PFSK-1 (cell line): ENCODE data around the gene SLC39A1.
A peak's percentile ranks its signal among the peaks of the same experiment; 100 is the strongest.

Experiments used
- FOXP2 ChIP-seq: optimal IDR thresholded peaks from 2 replicates; pipeline ENCODE3; 2011; ENCODE audit warnings: borderline replicate concordance, control low read depth, inconsistent platforms; ENCODE audit not compliant: insufficient read depth; ENCODE audit errors: extremely low read length, extremely low read depth
- POLR2AphosphoS5 ChIP-seq: IDR thresholded peaks from 2 replicates; pipeline ENCODE4 v1.6.1; 2012; ENCODE audit warnings: low read depth, mild to moderate bottlenecking, control low read depth, low read length, moderate library complexity
- REST ChIP-seq, 2 experiments: IDR thresholded peaks; 2 replicates each; pipeline versions ENCODE4 v1.6.1 to v1.8.0; 2011 to 2012; ENCODE audit warnings: low read depth in 2 of 2, low read length in 2 of 2, control low read depth in 1 of 2, inconsistent platforms in 1 of 2, mild to moderate bottlenecking in 1 of 2, moderate library complexity in 1 of 2; ENCODE audit not compliant: insufficient read depth in 1 of 2
- SIN3A ChIP-seq: IDR thresholded peaks from 2 replicates; pipeline ENCODE4 v1.6.1; 2012; ENCODE audit warnings: mild to moderate bottlenecking, low read length, moderate library complexity, borderline replicate concordance; ENCODE audit not compliant: insufficient read depth
- TAF1 ChIP-seq: IDR thresholded peaks from 2 replicates; pipeline ENCODE4 v1.6.1; 2012; ENCODE audit warnings: low read length, control low read depth, borderline replicate concordance; ENCODE audit not compliant: insufficient read depth

The SLC39A1 gene

GRCh38 chr1:153960206-153960605 lies 3.1 kb downstream of the SLC39A1 start:
- TF ChIP-seq POLR2AphosphoS5: no peak
- no peak for TF ChIP-seq FOXP2
- TF ChIP-seq TAF1: no peak
- no peak for TF ChIP-seq REST (IDR thresholded peaks at IDR 0.05; ENCODE audit: insufficient read depth in 1 of 2, low read depth in 2 of 2, low read length in 2 of 2)
- no peak for TF ChIP-seq SIN3A

- TF ChIP-seq REST (IDR thresholded peaks at IDR 0.05; ENCODE audit: insufficient read depth in 1 of 2, low read depth in 2 of 2, low read length in 2 of 2) (no peak), FOXP2 (no peak), SIN3A (no peak), TAF1 (no peak), POLR2AphosphoS5 (no peak)
These were observed 3.9 kb downstream of the SLC39A1 start for GRCh38 chr1:153959454-153959853.

GRCh38 chr1:153958961-153959260 lies 4.4 kb downstream of the SLC39A1 start:
- TF ChIP-seq SIN3A: no peak
- no peak for TF ChIP-seq FOXP2
- no peak for TF ChIP-seq TAF1
- no peak for TF ChIP-seq REST (IDR thresholded peaks at IDR 0.05; ENCODE audit: insufficient read depth in 1 of 2, low read depth in 2 of 2, low read length in 2 of 2)
- TF ChIP-seq POLR2AphosphoS5: no peak

- TF ChIP-seq TAF1 (no peak; the same call in 1 of the 2 replicates), FOXP2 (no peak), POLR2AphosphoS5 (peak; percentile 78; the same call in 1 of the 2 replicates), SIN3A (peak; percentile 14; the same call in 1 of the 2 replicates), REST (IDR thresholded peaks at IDR 0.05; ENCODE audit: insufficient read depth in 1 of 2, low read depth in 2 of 2, low read length in 2 of 2) (no peak)
These were observed 5.0 kb downstream of the SLC39A1 start, which contains the start of gene CRTC2 for GRCh38 chr1:153958111-153958960. CRTC2 (minus strand) TSS chr1:153958612; CDS start chr1:153958497, 115 bp downstream.

GRCh38 chr1:153957744-153958110 lies 5.6 kb downstream of the SLC39A1 start:
- TF ChIP-seq SIN3A (no peak), FOXP2 (no peak), POLR2AphosphoS5 (no peak), TAF1 (no peak), REST (IDR thresholded peaks at IDR 0.05; ENCODE audit: insufficient read depth in 1 of 2, low read depth in 2 of 2, low read length in 2 of 2) (no peak)
